CD4-positive, alpha-beta T cell treated with Interleukin-6 at 100 ng/mL for 8 hours (primary cell): ENCODE measurements around the gene TRMT10B.
A peak's percentile ranks its signal among the peaks of the same experiment; 100 is the strongest.
"Not testable (repeated sequence)": the region's sequence is repeated elsewhere in the genome, so short reads cannot be mapped to it uniquely, and the experiment has no call there.

ENCODE experiments used
- DNase-seq: peaks from one replicate; pipeline ENCODE4 v3.0.0-alpha.2; 2020; ENCODE audit warnings: mixed read lengths, low spot score

TRMT10B gene

DNA sequence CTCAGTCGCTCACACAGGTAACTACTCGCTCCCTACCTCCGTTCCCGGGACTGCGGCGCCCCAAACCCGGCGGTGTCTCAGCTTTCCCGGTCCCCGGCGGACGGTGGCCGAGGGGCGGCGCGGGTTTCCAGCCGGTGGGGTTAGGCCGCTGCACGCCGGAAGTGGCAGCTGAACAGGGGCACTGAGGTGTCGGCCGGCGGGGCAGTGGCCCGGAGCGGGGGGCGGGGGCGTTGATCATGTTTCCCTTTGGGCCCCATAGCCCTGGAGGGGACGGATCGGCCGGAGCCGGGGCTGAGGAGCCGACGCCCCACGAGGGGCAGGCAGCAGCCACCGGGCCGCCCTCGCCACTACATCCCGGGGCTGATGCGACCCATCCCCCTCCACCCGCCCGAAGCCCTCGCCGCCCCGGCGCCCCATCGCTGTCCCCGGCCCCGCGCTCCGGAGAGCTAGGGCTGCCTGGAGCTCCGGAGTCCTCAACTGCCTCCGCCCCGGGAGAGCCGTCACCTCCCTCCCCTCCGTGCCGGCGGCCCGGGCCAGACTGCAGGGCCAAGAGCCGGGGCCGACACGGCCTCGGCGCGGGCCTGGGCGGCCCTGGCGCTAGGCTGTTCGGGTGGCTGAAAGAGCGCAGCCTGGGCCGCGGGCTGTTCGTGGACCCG lies 47.2 kb downstream of the TRMT10B start, which contains the start of gene DCAF10:
Gene DCAF10, plus strand, starts transcription at position 167 of the 656 bp plus-strand sequence. Its CDS starts 70 bp downstream, at position 237.
- peak; percentile 77 for DNase-seq

- no peak for DNase-seq
Observed at GRCh38 chr9:37801287-37801850, 47.8 kb downstream of the TRMT10B start.

DNA sequence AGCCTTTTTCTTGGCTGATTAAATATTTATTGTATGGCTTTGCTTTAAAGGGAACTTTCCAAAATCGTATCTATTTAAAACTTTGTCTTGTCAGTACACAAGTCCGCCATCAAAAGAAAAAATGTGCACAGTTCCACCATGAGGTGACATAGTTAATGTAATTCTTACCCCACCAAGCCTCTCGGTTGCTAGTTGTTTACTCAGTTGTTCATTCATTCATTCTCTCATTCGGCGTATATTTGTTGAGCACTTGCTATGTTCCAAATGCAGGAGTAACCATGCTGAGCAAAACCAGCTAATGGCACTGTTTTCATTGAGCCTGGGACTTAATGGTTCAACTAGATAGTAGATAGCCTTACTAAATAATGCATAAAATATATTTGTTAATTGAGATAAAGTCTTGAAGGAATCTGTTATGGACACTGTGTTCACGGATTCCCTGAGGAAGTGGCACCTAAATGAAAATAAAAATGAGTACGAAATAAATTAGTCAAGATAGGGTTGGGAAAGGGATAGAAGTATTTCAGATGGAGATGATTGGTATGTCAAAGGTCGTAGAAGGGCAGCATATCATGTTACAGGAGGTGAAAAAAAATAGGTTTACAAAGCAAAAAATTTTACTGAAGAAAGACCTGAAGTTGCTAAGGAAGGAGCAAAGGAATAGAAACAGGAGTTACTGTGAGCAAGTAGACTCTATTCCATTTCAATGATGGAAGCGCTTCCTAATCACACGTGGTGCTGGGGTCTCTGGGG lies 48.5 kb downstream of the TRMT10B start:
- DNase-seq = no peak

- DNase-seq = no peak
Observed at GRCh38 chr9:37806271-37806670, 52.7 kb downstream of the TRMT10B start.

DNA sequence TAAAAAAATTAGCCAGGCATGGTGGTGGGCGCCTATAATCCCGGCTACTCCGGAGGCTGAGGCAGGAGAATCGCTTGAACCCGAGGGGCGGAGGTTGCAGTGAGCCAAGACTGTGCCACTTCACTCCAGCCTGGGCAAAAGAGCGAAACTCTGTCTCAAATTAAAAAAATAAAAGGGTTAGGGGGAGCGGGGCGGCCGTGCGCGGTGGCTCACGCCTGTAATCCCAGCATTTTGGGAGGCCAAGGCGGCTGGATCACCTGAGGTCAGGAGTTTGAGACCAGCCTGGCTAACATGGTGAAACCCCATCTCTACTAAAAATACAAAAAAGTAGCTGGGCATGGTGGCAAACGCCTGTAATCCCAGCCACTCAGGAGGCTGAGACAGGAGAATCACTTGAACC lies 56.1 kb downstream of the TRMT10B start:
- DNase-seq = not testable (repeated sequence)

GRCh38 chr9:37811906-37812476 lies 58.4 kb downstream of the TRMT10B start:
- no peak for DNase-seq

- DNase-seq = no peak
Observed at GRCh38 chr9:37812773-37813379, 59.3 kb downstream of the TRMT10B start.

GRCh38 chr9:37818849-37819248 lies 65.2 kb downstream of the TRMT10B start:
- DNase-seq = no peak

DNA sequence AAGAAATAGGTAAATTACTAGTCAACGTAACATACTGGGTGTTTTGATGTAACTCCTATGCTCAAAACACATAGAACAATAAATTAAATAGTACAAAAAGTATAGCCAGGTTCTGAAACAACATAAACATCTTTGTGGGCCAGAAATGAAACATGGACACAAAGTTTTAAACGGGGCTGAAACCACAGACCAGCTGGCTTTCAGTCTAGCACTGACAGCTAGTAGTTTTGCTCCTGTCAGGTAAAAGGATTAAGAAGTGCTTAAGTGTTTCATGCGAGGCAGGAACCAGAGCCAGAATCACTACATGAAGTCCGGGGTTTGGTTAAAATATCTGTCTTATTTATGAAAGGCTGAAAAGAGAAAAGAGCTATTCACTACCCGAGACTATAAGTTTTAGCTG lies 66.5 kb downstream of the TRMT10B start:
- no peak for DNase-seq

DNA sequence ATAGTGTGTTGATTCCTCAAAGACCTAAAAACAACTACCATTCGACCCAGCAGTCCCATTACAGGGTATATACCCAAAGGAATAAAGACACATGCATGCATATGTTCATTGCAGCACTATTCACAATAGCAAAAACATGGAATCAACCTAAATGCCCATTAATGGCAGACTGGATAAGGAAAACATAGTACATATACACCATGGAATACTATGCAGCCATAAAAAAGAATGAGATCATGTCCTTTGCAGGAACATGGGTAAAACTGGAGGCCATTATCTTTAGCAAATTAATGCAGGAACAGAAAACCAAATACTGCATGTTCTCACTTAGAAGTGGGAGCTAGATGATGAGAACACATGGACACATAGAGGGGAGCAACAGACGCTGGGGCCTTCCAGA lies 71.6 kb downstream of the TRMT10B start:
- not testable (repeated sequence) for DNase-seq

DNA sequence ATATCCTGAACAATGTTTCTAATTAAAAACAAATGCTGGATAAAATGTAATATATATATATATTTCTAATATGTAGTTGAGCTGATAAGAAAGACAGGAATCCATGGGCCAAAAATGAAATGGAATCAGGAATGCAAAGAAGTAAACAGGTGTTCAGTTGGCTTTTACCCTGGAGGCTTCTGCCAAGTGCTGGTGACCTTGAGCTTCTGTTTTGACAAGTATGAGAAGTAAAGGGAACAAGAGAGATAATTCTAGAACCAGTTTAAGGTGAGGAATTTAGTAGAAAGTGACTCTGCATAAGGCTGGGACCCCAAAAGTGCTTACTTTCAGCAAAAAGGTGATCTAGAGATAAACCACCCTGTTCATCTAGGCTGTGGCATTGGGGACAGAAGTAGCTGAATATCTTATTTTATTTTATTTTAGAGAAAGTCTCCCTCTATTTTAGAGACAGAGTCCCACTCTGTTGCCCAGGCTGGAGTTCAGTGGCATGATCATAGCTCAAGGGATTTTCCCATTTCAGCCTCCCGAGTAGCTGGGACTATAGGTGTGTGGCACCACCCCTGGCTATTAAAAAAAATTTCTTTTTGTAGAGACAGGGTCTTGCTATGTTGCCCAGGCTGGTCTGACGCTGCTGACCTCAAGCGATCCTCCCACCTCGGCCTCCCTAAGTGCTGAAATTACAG lies 74.0 kb downstream of the TRMT10B start:
- DNase-seq = no peak
